Stomach (tissue), 9 donors: ENCODE results near the gene CTSW. TPM values are rescaled to one million over a fixed set of nuclear protein-coding genes. Genes with fewer than 3 reads are reported as not detected.

ENCODE experiments used
- DNase-seq, 2 donors: peaks; one replicate each; pipeline versions ENCODE4 v3.0.0 to v3.0.0-alpha.2; 2013 to 2019
- H3K27ac ChIP-seq, 5 donors: fragments of 200-600 bp in 4 of 5; sonication (generic) in 4 of 5; one replicate each; pipeline ENCODE4 v1.5.1; 2013 to 2019; ENCODE audit warnings: mild to moderate bottlenecking in 1 of 5, moderate library complexity in 1 of 5
- H3K27me3 ChIP-seq, 3 donors: fragments of 200-600 bp; sonication (generic); one replicate each; pipeline ENCODE4 v1.5.1; 2017 to 2019; ENCODE audit warnings: mixed run types in 1 of 3
- H3K36me3 ChIP-seq, 4 donors: fragments of 200-600 bp; sonication (generic); 1 replicate in 3 of 4; 2 replicates in 1 of 4; pipeline ENCODE4 v1.5.1; 2016 to 2019
- H3K4me1 ChIP-seq, 4 donors: fragments of 200-600 bp; sonication (generic); one replicate each; pipeline ENCODE4 v1.5.1; 2016 to 2019
- H3K4me3 ChIP-seq, 4 donors: fragments of 200-600 bp; sonication (generic) in 3 of 4; one replicate each; pipeline ENCODE4 v1.5.1; 2016 to 2019; ENCODE audit warnings: mild to moderate bottlenecking in 1 of 4
- H3K9me3 ChIP-seq, 4 donors: fragments of 200-600 bp; sonication (generic); one replicate each; pipeline ENCODE4 v1.5.1; 2016 to 2019
- EP300 ChIP-seq: sonication (generic); formaldehyde crosslinking; IDR thresholded peaks from one replicate; pipeline ENCODE4 v1.6.1; 2017; ENCODE audit warnings: antibody characterized with exemption
- POLR2A ChIP-seq, 4 donors: fragments of 450-650 bp; IDR thresholded peaks; one replicate each; pipeline ENCODE4 v1.6.1; 2016; ENCODE audit warnings: antibody characterized with exemption in 4 of 4, control low read depth in 2 of 4, mild to moderate bottlenecking in 1 of 4, moderate library complexity in 1 of 4
- POLR2AphosphoS5 ChIP-seq, 3 donors: sonication (generic); formaldehyde crosslinking; IDR thresholded peaks; one replicate each; pipeline ENCODE4 v1.6.1; 2016; ENCODE audit warnings: antibody characterized with exemption in 3 of 3
- WGBS, 5 donors: extraction: QIAGEN DNeasy Blood & Tissue Kit in 3 of 5; methylation state at CpG; one replicate each; pipeline versions ENCODE4 v1.1.5 to v1.1.7; 2013 to 2018; 5-methylcytosine and 5-hydroxymethylcytosine counted together
- intact Hi-C: fragments of 100-400 bp; cut with DNase I; formaldehyde crosslinking; loops from one replicate; pipeline ENCODE4 v1.15.1; 2023; ENCODE audit warnings: low total_unique reads
- polyA plus RNA-seq, 3 donors: library from polyadenylated mRNA; stranded (reverse); fragments of 200-250 nt; gene quantifications; one replicate each; pipeline ENCODE4 v1.2.3, GENCODE V29; 2013
- total RNA-seq, 5 donors: library from RNA; depleted of rRNA; stranded (reverse); fragments of >200 nt; gene quantifications; one replicate each; pipeline versions ENCODE4 v1.1.0 to v1.2.3, GENCODE V29; 2014 to 2016
- TF ChIP-seq, protein P1 (sequence below), 7 experiments: fragments of 450-650 bp in 4 of 7; fragments of 200-600 bp in 3 of 7; sonication (generic) in 3 of 7; IDR thresholded peaks; one replicate each; pipeline ENCODE4 v1.5.1; 2016 to 2019; ENCODE audit warnings: antibody characterized with exemption in 7 of 7, control low read depth in 2 of 7, mild to moderate bottlenecking in 1 of 7
- donor health status: healthy with polysubstance abuse.
- donor health status: Bipolar disorder and iron deficiency.
- donor health status: healthy.

CTSW gene
- total and polyA plus RNA-seq, 8 donors, result 0.43 to 2.7 (median 1.3) TPM; not detected in 2

DNA sequence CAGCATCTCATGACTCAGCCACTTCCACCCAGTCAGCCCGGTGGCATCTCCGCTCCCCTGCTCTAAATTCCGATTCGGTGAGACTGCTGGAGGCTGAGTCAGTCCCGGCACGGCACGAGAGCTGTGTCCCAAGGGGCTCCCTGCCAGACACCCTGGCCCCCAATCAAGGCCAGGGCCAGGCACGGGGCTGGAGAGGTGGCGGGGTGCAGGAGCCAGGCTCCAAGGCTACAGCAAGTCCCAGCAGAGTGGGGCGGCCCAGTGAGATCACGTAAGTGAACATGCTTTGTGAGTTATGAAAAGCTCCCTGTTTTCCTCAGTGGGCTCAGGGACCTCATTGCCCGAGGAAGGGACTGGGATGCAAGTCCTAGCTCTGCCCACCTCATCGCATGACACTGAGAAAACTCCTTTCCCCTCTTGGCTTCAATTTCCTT is 36.2 kb downstream of the CTSW start:
- Histone ChIP-seq H3K27me3 (no peaks in the 10 kb centered on the region), H3K9me3 (no peaks in the 10 kb centered on the region), H3K27ac (peak overlapping the region; percentile 61 to 98 (median 97)), H3K4me3 (peak overlapping the region in 1 of 4 donors; percentile 4), H3K4me1 (peaks cover 57 to 71% (median 60%) of the 10 kb centered on the region in 4 donors), H3K36me3 (peaks cover 0 to 8% (median under 1%) of the 10 kb centered on the region in 4 donors)
- TF ChIP-seq EP300, result peak; percentile 33
- peak; percentile 50 to 82 (median 81) for TF ChIP-seq POLR2AphosphoS5 (IDR thresholded peaks at IDR 0.05)
- TF ChIP-seq, protein P1, sequence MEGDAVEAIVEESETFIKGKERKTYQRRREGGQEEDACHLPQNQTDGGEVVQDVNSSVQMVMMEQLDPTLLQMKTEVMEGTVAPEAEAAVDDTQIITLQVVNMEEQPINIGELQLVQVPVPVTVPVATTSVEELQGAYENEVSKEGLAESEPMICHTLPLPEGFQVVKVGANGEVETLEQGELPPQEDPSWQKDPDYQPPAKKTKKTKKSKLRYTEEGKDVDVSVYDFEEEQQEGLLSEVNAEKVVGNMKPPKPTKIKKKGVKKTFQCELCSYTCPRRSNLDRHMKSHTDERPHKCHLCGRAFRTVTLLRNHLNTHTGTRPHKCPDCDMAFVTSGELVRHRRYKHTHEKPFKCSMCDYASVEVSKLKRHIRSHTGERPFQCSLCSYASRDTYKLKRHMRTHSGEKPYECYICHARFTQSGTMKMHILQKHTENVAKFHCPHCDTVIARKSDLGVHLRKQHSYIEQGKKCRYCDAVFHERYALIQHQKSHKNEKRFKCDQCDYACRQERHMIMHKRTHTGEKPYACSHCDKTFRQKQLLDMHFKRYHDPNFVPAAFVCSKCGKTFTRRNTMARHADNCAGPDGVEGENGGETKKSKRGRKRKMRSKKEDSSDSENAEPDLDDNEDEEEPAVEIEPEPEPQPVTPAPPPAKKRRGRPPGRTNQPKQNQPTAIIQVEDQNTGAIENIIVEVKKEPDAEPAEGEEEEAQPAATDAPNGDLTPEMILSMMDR (IDR thresholded peaks at IDR 0.05), result no peak
- no peak for TF ChIP-seq POLR2A (IDR thresholded peaks at IDR 0.05)
- WGBS, 5 donors, result 29 to 53% (median 47%) methylated on average over 5 to 13 of the region's 13 CpGs
- peak; percentile 55 to 59 for DNase-seq
- intact Hi-C loops, result no loop called here

DNA sequence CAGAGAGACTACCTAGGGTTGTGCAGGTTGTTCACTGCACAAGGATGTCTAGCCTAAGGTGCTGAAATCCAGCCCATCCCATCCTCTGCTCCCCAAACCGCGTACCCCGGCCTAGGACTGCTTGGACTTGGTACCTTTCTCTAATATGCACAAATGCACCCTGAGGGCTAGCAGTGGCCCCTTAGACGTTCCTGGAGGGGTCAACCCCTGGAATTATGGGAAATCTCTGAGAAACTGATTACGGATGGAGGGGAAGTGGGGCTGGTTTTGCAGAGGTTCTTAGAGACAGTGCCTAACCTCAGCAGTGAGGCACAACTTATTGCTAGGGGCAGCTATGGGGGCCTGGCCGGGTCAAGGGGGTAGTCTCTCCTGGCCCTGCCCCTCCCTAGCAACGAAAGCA is 36.8 kb downstream of the CTSW start:
- Histone ChIP-seq H3K4me3 (peak overlapping the region in 1 of 4 donors; percentile 4), H3K27me3 (no peaks in the 10 kb centered on the region), H3K4me1 (peaks cover 56 to 72% (median 64%) of the 10 kb centered on the region in 4 donors), H3K27ac (peak overlapping the region; percentile 20 to 98 (median 97)), H3K36me3 (peaks cover 0 to 14% (median 6%) of the 10 kb centered on the region in 4 donors), H3K9me3 (no peaks in the 10 kb centered on the region)
- WGBS, 5 donors, result 70 to 80% (median 78%) methylated on average over 7 of the region's 7 CpGs
- intact Hi-C loops, result no loop called here
- no peak for DNase-seq
- no peak for TF ChIP-seq EP300
- no peak for TF ChIP-seq POLR2AphosphoS5 (IDR thresholded peaks at IDR 0.05)
- TF ChIP-seq POLR2A (IDR thresholded peaks at IDR 0.05), result no peak
- TF ChIP-seq, protein P1 (IDR thresholded peaks at IDR 0.05), result no peak

DNA sequence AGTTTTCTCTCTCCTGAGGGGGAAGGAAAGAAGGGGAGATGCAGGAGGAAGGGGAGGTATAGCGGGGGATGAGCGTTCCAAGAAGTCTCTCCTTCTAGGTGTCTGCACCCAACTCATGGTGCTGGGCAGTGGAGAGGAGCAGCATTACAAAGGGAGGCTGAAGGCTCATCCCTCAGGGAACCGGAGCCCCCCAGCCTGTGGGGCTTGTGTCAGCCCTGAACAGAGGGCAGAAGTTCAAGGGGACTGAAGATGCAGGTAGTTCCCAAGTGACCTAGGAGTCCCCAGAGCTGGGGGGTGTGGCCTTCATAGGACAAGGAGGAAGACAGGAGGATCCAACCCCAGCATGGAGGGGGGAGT is 37.4 kb downstream of the CTSW start:
- Histone ChIP-seq H3K4me3 (peak overlapping the region in 2 of 4 donors; percentile 80 to 94), H3K9me3 (no peaks in the 10 kb centered on the region), H3K36me3 (peaks cover 0 to 20% (median 11%) of the 10 kb centered on the region in 4 donors), H3K4me1 (peaks cover 50 to 65% (median 57%) of the 10 kb centered on the region in 4 donors), H3K27ac (peak overlapping the region in 4 of 5 donors; percentile 91 to 98 (median 97)), H3K27me3 (no peaks in the 10 kb centered on the region)
- TF ChIP-seq, protein P1 (IDR thresholded peaks at IDR 0.05), result no peak
- no peak for TF ChIP-seq EP300
- TF ChIP-seq POLR2AphosphoS5 (IDR thresholded peaks at IDR 0.05), result no peak
- no peak for TF ChIP-seq POLR2A (IDR thresholded peaks at IDR 0.05)
- no peak for DNase-seq
- 87 to 98% (median 96%) methylated on average over 3 of the region's 3 CpGs for WGBS, 5 donors
- intact Hi-C loops, result no loop called here

DNA sequence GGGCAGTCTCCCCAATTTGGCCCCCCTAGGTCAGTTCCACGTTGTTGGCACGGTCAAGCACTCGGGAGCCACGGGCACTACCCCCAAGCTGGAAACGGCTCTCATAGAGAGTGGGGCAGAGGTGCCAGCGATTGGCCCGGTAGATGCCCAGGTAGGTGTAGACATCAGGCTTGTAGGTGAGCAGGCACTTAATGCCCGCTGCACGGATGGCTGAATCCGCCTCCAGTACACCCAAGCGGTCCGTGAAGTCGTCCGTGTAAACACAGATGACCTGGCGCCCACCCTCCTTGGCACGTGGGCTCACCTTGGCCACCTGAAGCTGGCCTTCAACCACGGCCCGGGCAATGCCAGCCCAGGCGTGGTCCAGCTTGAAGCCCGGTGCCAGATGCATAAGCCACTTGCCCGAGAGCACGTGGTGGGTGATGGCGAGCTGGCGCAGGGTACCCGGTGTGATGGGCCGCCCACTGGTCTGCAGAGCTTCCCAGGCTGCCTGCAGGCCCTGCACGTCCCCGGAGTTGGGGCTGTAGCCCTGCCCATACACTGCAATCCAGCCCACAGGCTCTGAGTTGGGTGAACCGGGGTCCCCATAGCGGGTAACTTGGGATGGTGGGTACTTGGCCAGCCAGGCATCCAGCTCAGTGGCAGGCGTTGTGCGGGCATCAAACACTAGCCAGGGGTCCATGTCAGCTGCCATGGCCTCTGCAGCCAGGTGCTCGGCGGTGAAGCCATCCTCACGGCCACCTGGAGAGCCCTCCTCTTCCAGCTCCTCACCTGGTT is 38.0 kb downstream of the CTSW start:
- Histone ChIP-seq H3K27ac (peak overlapping the region; percentile 85 to 98 (median 97)), H3K4me3 (peak overlapping the region; percentile 80 to 98 (median 95)), H3K9me3 (no peaks in the 10 kb centered on the region), H3K36me3 (peaks cover 3 to 26% (median 17%) of the 10 kb centered on the region in 4 donors), H3K27me3 (no peaks in the 10 kb centered on the region), H3K4me1 (peaks cover 48 to 60% (median 56%) of the 10 kb centered on the region in 4 donors)
- 69 to 81% (median 78%) methylated on average over 25 to 35 of the region's 35 CpGs for WGBS, 5 donors
- TF ChIP-seq POLR2AphosphoS5 (IDR thresholded peaks at IDR 0.05), result no peak
- no peak for TF ChIP-seq EP300
- no peak for TF ChIP-seq POLR2A (IDR thresholded peaks at IDR 0.05)
- TF ChIP-seq, protein P1 (IDR thresholded peaks at IDR 0.05), result no peak
- intact Hi-C loops, result no loop called here
- DNase-seq, result no peak
